Activated T-helper 1 cell treated with anti-CD3 and anti-CD28 coated beads, Interleukin-2, amount 50 U/mL, for 16 hours (primary cell): ENCODE data around the gene H1-8.
"Not testable (repeated sequence)": the region's sequence is repeated elsewhere in the genome, so short reads cannot be mapped to it uniquely, and the experiment has no call there.

Source experiments
- DNase-seq, 2 donors: peaks; one replicate each; pipeline ENCODE4 v3.0.0-alpha.2; 2020; ENCODE audit warnings: low read depth in 1 of 2, low spot score in 1 of 2

The H1-8 gene

GRCh38 chr3:129543156-129543790 lies at the start of gene H1-8:
Gene H1-8 (plus strand): TSS chr3:129543175. CDS start chr3:129543219, 44 bp downstream.
- no peak for DNase-seq

GRCh38 chr3:129493206-129493605 lies 49.8 kb upstream of the H1-8 start:
- no peak for DNase-seq

- DNase-seq = not testable (repeated sequence)
These were observed 48.5 kb upstream of the H1-8 start for GRCh38 chr3:129494499-129494898.

GRCh38 chr3:129495006-129495639 lies 47.9 kb upstream of the H1-8 start:
- not testable (repeated sequence) for DNase-seq

- DNase-seq = not testable (repeated sequence)
These were observed 45.1 kb upstream of the H1-8 start for GRCh38 chr3:129497876-129498275.

GRCh38 chr3:129498603-129499488 lies 44.1 kb upstream of the H1-8 start:
- not testable (repeated sequence) for DNase-seq

GRCh38 chr3:129499604-129500333 lies 43.2 kb upstream of the H1-8 start:
- DNase-seq = not testable (repeated sequence)

GRCh38 chr3:129500334-129500658 lies 42.7 kb upstream of the H1-8 start:
- DNase-seq = no peak

GRCh38 chr3:129501630-129502029 lies 41.3 kb upstream of the H1-8 start:
- no peak for DNase-seq

- DNase-seq = no peak
These were observed 40.1 kb upstream of the H1-8 start for GRCh38 chr3:129502641-129503408.

- DNase-seq = no peak
These were observed 39.3 kb upstream of the H1-8 start for GRCh38 chr3:129503471-129504291.

- no peak for DNase-seq
These were observed 38.4 kb upstream of the H1-8 start for GRCh38 chr3:129504471-129505100.

GRCh38 chr3:129505341-129505740 lies 37.6 kb upstream of the H1-8 start:
- no peak for DNase-seq

GRCh38 chr3:129506231-129506742 lies 36.7 kb upstream of the H1-8 start:
- DNase-seq = no peak

GRCh38 chr3:129507181-129507831 lies 35.7 kb upstream of the H1-8 start:
- no peak for DNase-seq

- DNase-seq = no peak
These were observed 30.4 kb upstream of the H1-8 start for GRCh38 chr3:129512595-129512994.

- DNase-seq = no peak
These were observed 29.3 kb upstream of the H1-8 start for GRCh38 chr3:129513705-129514104.

- DNase-seq = no peak
These were observed 28.9 kb upstream of the H1-8 start for GRCh38 chr3:129514110-129514509.

GRCh38 chr3:129514563-129514962 lies 28.4 kb upstream of the H1-8 start:
- no peak for DNase-seq
